NCI-H2107 treated with DMSO at 0.1 percent for 48 hours (cell line): ENCODE measurements around the gene ADAT1.

Experiments used
- DNase-seq: peaks from one replicate; lab custom pipeline; 2025; ENCODE audit not compliant: unreplicated experiment; lab: John Stamatoyannopoulos, UW

The ADAT1 gene

GRCh38 chr16:75576384-75576811, 46.7 kb downstream of the ADAT1 start:
- no peak for DNase-seq

- DNase-seq = no peak
Measured at GRCh38 chr16:75575958-75576357, 47.1 kb downstream of the ADAT1 start.

GRCh38 chr16:75573955-75574354, 49.1 kb downstream of the ADAT1 start:
- no peak for DNase-seq

GRCh38 chr16:75572864-75573542, 50.1 kb downstream of the ADAT1 start:
- no peak for DNase-seq

- no peak for DNase-seq
Measured at GRCh38 chr16:75570396-75571065, 52.5 kb downstream of the ADAT1 start.

- no peak for DNase-seq
Measured at GRCh38 chr16:75567911-75568310, 55.2 kb downstream of the ADAT1 start.

GRCh38 chr16:75566758-75567255, 56.3 kb downstream of the ADAT1 start:
- DNase-seq = no peak

GRCh38 chr16:75566040-75566757, 56.9 kb downstream of the ADAT1 start, which contains the start of gene GABARAPL2:
Gene GABARAPL2 (plus strand): TSS chr16:75566379. CDS start chr16:75566487, 108 bp downstream.
- peak; percentile 48 for DNase-seq

- no peak for DNase-seq
Measured at GRCh38 chr16:75565640-75566039, 57.4 kb downstream of the ADAT1 start.

- DNase-seq = no peak
Measured at GRCh38 chr16:75559564-75560372, 63.3 kb downstream of the ADAT1 start.

- DNase-seq = no peak
Measured at GRCh38 chr16:75558846-75559401, 64.2 kb downstream of the ADAT1 start.

GRCh38 chr16:75556431-75556950, 66.6 kb downstream of the ADAT1 start:
- no peak for DNase-seq

GRCh38 chr16:75555707-75556430, 67.2 kb downstream of the ADAT1 start, which contains the start of gene TMEM231:
Gene TMEM231 (minus strand): TSS chr16:75556252. CDS start chr16:75556209, 43 bp downstream.
- peak; percentile 77 for DNase-seq

- peak; percentile 79 for DNase-seq
Measured at GRCh38 chr16:75555213-75555706, 67.8 kb downstream of the ADAT1 start.

- DNase-seq = no peak
Measured at GRCh38 chr16:75552951-75553350, 70.1 kb downstream of the ADAT1 start.

GRCh38 chr16:75550211-75550662, 72.8 kb downstream of the ADAT1 start:
- peak; percentile 7 for DNase-seq
